ENCODE measurements around the gene LAMA2. TPM values are rescaled to one million over a fixed set of nuclear protein-coding genes. Genes with fewer than 3 reads are reported as not detected.

Gene LAMA2
- total RNA-seq, 1 experiment from 2014 or later, result 17.6 TPM

DNA sequence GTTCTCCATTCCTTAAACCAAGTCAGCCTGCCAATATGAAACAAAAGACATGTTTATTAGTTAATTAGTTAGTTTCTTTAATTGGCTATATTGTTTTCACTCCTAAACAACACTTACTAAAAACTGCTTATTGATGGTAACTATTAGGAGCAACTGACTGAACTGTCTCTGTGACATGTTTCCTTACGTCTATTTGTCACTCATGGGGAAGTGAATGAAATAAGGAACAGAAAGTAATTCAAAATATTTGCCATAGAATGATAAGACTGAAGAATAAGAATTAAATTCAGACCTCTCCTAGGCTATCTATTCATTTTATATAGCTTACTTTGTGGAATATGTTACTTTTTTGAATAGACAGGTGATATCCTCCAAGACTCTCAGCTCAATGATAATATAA, 217.2 kb downstream of the LAMA2 start:
- peaks cover 28% of the 10 kb centered on the region for H3K4me1 ChIP-seq
- H3K27ac ChIP-seq, result no peak overlapping the region
- no peaks in the 10 kb centered on the region for H3K36me3 ChIP-seq
- DNase-seq, result no peak
- no peaks in the 10 kb centered on the region for H3K9me3 ChIP-seq (replicated peaks)
- H3K27me3 ChIP-seq, result no peaks in the 10 kb centered on the region
- no peak overlapping the region for H3K4me3 ChIP-seq

DNA sequence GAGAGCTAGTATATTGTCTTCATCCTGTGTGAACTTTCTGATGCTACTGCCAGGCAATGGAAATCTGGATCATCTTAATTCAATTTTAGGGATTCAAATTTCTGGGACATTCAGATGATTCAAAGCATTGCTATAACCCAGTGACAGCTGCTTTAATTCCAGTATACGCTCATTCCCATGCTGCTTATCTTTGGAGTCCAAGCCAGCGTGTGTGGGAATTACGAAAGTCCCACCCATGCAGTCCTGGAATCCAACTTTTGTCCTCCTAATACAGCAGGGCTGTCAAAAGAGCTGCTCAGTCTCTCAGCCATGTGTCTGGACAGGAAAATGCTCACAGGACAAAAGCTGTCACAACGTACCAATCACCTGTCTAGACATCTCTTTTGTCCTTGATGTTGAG, 219.8 kb downstream of the LAMA2 start:
- Histone ChIP-seq H3K27me3 (no peaks in the 10 kb centered on the region), H3K27ac (peak overlapping the region; percentile 58), H3K9me3 (replicated peaks) (no peaks in the 10 kb centered on the region), H3K4me3 (no peak overlapping the region), H3K36me3 (no peaks in the 10 kb centered on the region), H3K4me1 (peaks cover 32% of the 10 kb centered on the region)
- peak; percentile 89 to 95 for DNase-seq

- DNase-seq, result peak in 1 of 2 experiments; percentile 17
Measured at GRCh38 chr6:129104131-129104530, 221.2 kb downstream of the LAMA2 start.

GRCh38 chr6:129104560-129104959, 221.6 kb downstream of the LAMA2 start:
- no peaks in the 10 kb centered on the region for H3K9me3 ChIP-seq (replicated peaks)
- no peak overlapping the region for H3K4me3 ChIP-seq
- peak in 1 of 2 experiments; percentile 51 for DNase-seq
- peaks cover 40% of the 10 kb centered on the region for H3K4me1 ChIP-seq
- H3K36me3 ChIP-seq, result no peaks in the 10 kb centered on the region
- H3K27ac ChIP-seq, result peak overlapping the region; percentile 58
- H3K27me3 ChIP-seq, result no peaks in the 10 kb centered on the region

More at GRCh38 chr6:129104131-129104530, 221.2 kb downstream of the LAMA2 start:
- H3K27me3 ChIP-seq, result no peaks in the 10 kb centered on the region
- H3K4me1 ChIP-seq, result peaks cover 40% of the 10 kb centered on the region
- no peak overlapping the region for H3K4me3 ChIP-seq
- no peaks in the 10 kb centered on the region for H3K36me3 ChIP-seq
- no peaks in the 10 kb centered on the region for H3K9me3 ChIP-seq (replicated peaks)
- H3K27ac ChIP-seq, result peak overlapping the region; percentile 58

GRCh38 chr6:129105035-129105434, 222.1 kb downstream of the LAMA2 start:
- Histone ChIP-seq H3K27ac (peak overlapping the region; percentile 58), H3K4me1 (peaks cover 40% of the 10 kb centered on the region), H3K36me3 (no peaks in the 10 kb centered on the region), H3K9me3 (replicated peaks) (no peaks in the 10 kb centered on the region), H3K4me3 (no peak overlapping the region), H3K27me3 (no peaks in the 10 kb centered on the region)
- peak; percentile 65 to 80 for DNase-seq

DNA sequence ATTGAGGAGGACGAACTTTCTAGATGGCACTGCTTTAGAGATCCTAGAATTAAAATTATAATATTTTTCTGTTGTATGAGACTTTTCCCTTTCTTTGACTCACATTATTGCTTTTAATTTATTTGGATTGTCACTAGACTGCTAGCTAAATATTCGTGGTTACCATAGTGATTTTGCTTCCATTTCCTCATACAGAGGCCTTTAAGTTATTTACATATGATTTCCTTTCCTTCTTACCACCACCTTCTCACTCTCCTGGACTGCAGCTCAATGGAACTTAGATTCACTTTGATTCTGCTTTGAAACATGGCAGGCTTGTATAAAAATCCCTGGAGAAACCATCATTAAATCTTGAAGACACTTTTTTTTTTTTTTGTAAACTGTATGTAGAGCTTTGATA, 222.9 kb downstream of the LAMA2 start:
- Histone ChIP-seq H3K4me1 (peaks cover 40% of the 10 kb centered on the region), H3K4me3 (no peak overlapping the region), H3K27ac (no peak overlapping the region), H3K36me3 (no peaks in the 10 kb centered on the region), H3K9me3 (replicated peaks) (no peaks in the 10 kb centered on the region), H3K27me3 (no peaks in the 10 kb centered on the region)
- no peak for DNase-seq

- Histone ChIP-seq H3K27ac (no peak overlapping the region), H3K36me3 (no peaks in the 10 kb centered on the region), H3K9me3 (replicated peaks) (no peaks in the 10 kb centered on the region), H3K27me3 (no peaks in the 10 kb centered on the region), H3K4me3 (no peak overlapping the region), H3K4me1 (peaks cover 30% of the 10 kb centered on the region)
- peak; percentile 21 to 55 for DNase-seq
Measured at GRCh38 chr6:129108337-129108736, 225.4 kb downstream of the LAMA2 start.

DNA sequence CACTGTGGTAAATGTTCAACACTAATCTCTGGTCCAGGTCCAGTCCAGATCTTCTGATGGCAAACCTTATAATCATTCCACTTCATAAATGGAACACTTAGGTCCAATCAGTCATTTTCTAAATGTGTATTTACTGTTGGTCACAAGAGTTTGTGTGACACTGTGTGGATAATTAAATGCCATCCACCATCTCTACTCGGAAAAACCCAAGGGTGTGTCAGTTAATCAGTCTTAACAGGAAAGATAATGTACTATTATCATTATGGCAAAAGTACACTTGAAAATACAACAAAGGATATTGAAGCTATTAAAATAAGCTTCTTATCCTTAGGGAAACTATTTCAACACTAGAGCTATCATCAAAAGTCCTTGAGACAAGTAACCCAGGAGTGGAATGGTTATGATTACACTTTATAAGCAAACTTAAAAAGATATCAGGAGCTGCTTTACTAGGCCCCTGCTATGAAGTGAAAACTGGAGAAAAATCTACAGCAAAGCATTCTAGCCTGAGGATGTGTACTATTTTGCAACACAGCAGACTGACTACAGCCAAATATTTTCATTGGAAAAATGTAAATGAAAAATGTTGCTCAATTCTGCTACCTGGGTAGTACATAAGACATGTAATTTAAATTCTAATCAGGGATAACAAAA, 227.9 kb downstream of the LAMA2 start:
- H3K27me3 ChIP-seq, result no peaks in the 10 kb centered on the region
- H3K27ac ChIP-seq, result no peak overlapping the region
- H3K36me3 ChIP-seq, result no peaks in the 10 kb centered on the region
- H3K9me3 ChIP-seq (replicated peaks), result no peaks in the 10 kb centered on the region
- H3K4me3 ChIP-seq, result no peak overlapping the region
- peaks cover 10% of the 10 kb centered on the region for H3K4me1 ChIP-seq
- no peak for DNase-seq

DNA sequence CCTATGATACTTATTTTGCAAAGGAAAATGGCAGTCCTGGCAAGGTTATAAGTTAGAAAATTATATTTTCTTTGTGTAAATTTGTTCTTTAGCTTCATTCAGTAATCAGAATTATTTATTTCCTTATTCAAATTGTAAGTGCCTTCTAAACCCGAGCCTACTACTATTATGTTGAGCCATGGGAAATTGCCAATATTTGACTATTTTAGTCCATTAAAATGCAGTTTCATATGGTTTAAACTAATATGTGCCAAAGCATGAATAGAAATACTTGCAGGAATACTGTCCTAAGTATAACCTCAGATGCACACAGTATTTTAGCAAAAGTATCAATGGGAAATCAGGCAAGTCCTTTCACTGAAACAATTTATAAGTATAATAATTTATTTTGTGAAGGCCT, 228.4 kb downstream of the LAMA2 start:
- no peak for DNase-seq
- Histone ChIP-seq H3K9me3 (replicated peaks) (no peaks in the 10 kb centered on the region), H3K36me3 (no peaks in the 10 kb centered on the region), H3K4me3 (no peak overlapping the region), H3K4me1 (peaks cover 10% of the 10 kb centered on the region), H3K27me3 (no peaks in the 10 kb centered on the region), H3K27ac (no peak overlapping the region)

- DNase-seq, result no peak
- Histone ChIP-seq H3K36me3 (no peaks in the 10 kb centered on the region), H3K4me3 (no peak overlapping the region), H3K4me1 (peaks cover 10% of the 10 kb centered on the region), H3K27ac (no peak overlapping the region), H3K27me3 (no peaks in the 10 kb centered on the region), H3K9me3 (replicated peaks) (no peaks in the 10 kb centered on the region)
Measured at GRCh38 chr6:129111853-129112252, 228.9 kb downstream of the LAMA2 start.

GRCh38 chr6:129112591-129112990, 229.7 kb downstream of the LAMA2 start:
- Histone ChIP-seq H3K4me1 (peaks cover 10% of the 10 kb centered on the region), H3K27me3 (no peaks in the 10 kb centered on the region), H3K9me3 (replicated peaks) (no peaks in the 10 kb centered on the region)

DNA sequence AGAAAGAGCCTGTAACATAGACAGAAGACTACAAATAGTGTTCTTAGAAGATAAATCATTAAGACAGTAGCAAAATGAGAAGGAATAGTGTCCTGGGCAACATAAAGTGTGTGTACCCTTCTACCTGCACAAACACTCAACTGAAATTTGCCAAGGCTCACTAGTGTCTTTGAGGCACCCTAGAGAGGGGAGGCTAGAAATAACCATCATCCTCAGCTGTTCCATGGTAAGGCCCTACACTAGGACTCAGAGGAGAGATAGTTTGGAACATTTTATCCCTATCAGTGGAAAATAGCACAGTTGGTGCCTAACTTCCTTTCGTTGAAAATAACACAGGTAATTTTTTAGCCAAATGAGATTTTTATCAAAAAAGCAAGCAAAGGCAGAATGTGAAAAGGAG, 230.7 kb downstream of the LAMA2 start:
- Histone ChIP-seq H3K27me3 (no peaks in the 10 kb centered on the region), H3K4me1 (peaks cover 2% of the 10 kb centered on the region; the same call in 1 of the 2 replicates), H3K9me3 (replicated peaks) (no peaks in the 10 kb centered on the region), H3K36me3 (no peaks in the 10 kb centered on the region), H3K4me3 (no peak overlapping the region), H3K27ac (no peak overlapping the region)
- DNase-seq, result no peak

More at GRCh38 chr6:129112591-129112990, 229.7 kb downstream of the LAMA2 start:
- H3K4me3 ChIP-seq, result no peak overlapping the region
- DNase-seq, result no peak
- no peaks in the 10 kb centered on the region for H3K36me3 ChIP-seq
- H3K27ac ChIP-seq, result no peak overlapping the region

DNA sequence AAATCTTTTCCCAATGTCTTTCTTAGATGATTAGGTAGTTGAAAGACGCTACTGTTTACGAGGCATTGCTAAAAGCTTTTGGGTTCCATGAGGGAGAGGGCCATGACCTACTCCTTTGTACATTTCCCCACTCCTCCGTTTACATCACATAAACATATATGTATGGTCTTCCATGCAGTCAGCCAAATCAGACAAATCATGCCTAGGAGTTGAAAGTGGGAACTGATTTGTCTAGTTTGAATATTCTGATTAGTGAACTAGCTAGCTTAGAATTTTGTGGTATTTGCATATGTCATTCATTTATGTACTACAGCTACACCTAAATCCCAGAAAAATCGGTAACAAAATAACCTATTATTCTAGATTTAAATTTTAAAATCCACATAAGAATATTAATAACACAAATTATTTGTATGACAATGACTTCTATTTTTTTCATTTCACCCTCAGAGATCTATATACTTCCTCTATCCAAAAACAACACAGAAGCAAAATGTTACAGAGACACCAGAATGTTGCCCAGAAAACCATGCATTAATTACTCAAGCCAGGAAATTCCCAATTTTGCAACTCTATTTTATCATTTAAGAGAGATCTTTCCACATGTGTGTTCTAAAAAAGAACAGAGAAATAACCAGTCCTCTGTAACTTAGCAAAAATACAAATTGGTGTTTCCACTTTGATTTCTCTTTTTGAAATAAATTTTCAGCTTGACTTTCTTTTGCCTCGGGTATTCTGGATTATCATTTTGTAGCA, 231.9 kb downstream of the LAMA2 start:
- DNase-seq, result no peak
- 0 out of 2 replicates have a peak, but pooled peaks cover 2% of the 10 kb centered on the region for H3K4me1 ChIP-seq
- no peak overlapping the region for H3K27ac ChIP-seq
- no peaks in the 10 kb centered on the region for H3K36me3 ChIP-seq
- no peak overlapping the region for H3K4me3 ChIP-seq
- no peaks in the 10 kb centered on the region for H3K27me3 ChIP-seq
- no peaks in the 10 kb centered on the region for H3K9me3 ChIP-seq (replicated peaks)

GRCh38 chr6:129115471-129115870, 232.5 kb downstream of the LAMA2 start:
- H3K9me3 ChIP-seq (replicated peaks), result no peaks in the 10 kb centered on the region
- no peak overlapping the region for H3K4me3 ChIP-seq
- no peak overlapping the region for H3K27ac ChIP-seq
- no peaks in the 10 kb centered on the region for H3K27me3 ChIP-seq
- no peaks in the 10 kb centered on the region for H3K36me3 ChIP-seq
- H3K4me1 ChIP-seq, result peaks cover 2% of the 10 kb centered on the region
- peak in 1 of 2 experiments; percentile 34 for DNase-seq

GRCh38 chr6:129117355-129117754, 234.4 kb downstream of the LAMA2 start:
- no peaks in the 10 kb centered on the region for H3K9me3 ChIP-seq (replicated peaks)
- H3K4me3 ChIP-seq, result no peak overlapping the region
- no peaks in the 10 kb centered on the region for H3K27me3 ChIP-seq
- peaks cover 11% of the 10 kb centered on the region for H3K4me1 ChIP-seq
- H3K36me3 ChIP-seq, result no peaks in the 10 kb centered on the region
- no peak overlapping the region for H3K27ac ChIP-seq
- no peak for DNase-seq
